Measurements from ENCODE around the gene NBAS. TPM values are rescaled to one million over a fixed set of nuclear protein-coding genes. Genes with fewer than 3 reads are reported as not detected.

NBAS gene
- polyA plus RNA-seq, 2 of the 4 experiments (the other 2 are of a cell fraction) = 16.7 to 34.9 TPM

- FAIRE-seq = no peak
- 43% methylated on average over 2 of the region's 2 CpGs for WGBS (ENCODE audit: missing lambda C conversion rate)
- POLR2A ChIA-PET = no interaction called here
- H3K27ac ChIP-seq = no peak overlapping the region
- H3K9me3 ChIP-seq = no peaks in the 10 kb centered on the region
- no peak for DNase-seq (ENCODE audit: low read depth in 1 of 2, low spot score in 1 of 2)
- TF ChIP-seq KDM5A (IDR thresholded peaks at IDR 0.05) = no peak
- no peak for TF ChIP-seq ESRRA (IDR thresholded peaks at IDR 0.05; ENCODE audit: borderline replicate concordance, low read length)
- no peak for TF ChIP-seq ZC3H11A (IDR thresholded peaks at IDR 0.05)
- no peak for TF ChIP-seq HES2 (IDR thresholded peaks at IDR 0.05)
- no peak for TF ChIP-seq HOXB13 (CRISPR knock-in tag; IDR thresholded peaks at IDR 0.05; ENCODE audit: low read depth)
- TF ChIP-seq EHMT2 (IDR thresholded peaks at IDR 0.05; ENCODE audit: low read depth) = no peak
- no peak for TF ChIP-seq ZNF302 (CRISPR knock-in tag; IDR thresholded peaks at IDR 0.05)
- TF ChIP-seq CHD2 (IDR thresholded peaks at IDR 0.05; ENCODE audit: low read length, partially characterized antibody) = no peak
- TF ChIP-seq TP53 (CRISPR knock-in tag; IDR thresholded peaks at IDR 0.05) = no peak
- TF ChIP-seq RAD21 (conservative IDR thresholded peaks at IDR 0.05 in 1 of 2, IDR thresholded peaks at IDR 0.05 in 1 of 2) = no peak
- TF ChIP-seq CTCF (IDR thresholded peaks at IDR 0.05) = no peak
- no peak for TF ChIP-seq GATA3 (IDR thresholded peaks at IDR 0.05; ENCODE audit: borderline replicate concordance)
- no peak for TF ChIP-seq POLR2A (IDR thresholded peaks at IDR 0.05; ENCODE audit: low read length)
- no peak for TF ChIP-seq EP300 (IDR thresholded peaks at IDR 0.05)
- ATAC-seq = no peak
- H3K4me1 ChIP-seq = no peaks in the 10 kb centered on the region
- CTCF ChIA-PET = no interaction called here
- no peak overlapping the region for H3K4me2 ChIP-seq
- H3K4me3 ChIP-seq = no peak overlapping the region
Measured at GRCh38 chr2:15163326-15163725, 397.8 kb downstream of the NBAS start.

- POLR2A ChIA-PET = no interaction called here
- TF ChIP-seq REST (IDR thresholded peaks at IDR 0.05) = no peak
- no peak for TF ChIP-seq RNF2 (IDR thresholded peaks at IDR 0.05; ENCODE audit: borderline replicate concordance, low read depth)
- no peak for TF ChIP-seq ESRRA (IDR thresholded peaks at IDR 0.05; ENCODE audit: borderline replicate concordance, low read length)
- TF ChIP-seq EHMT2 (IDR thresholded peaks at IDR 0.05; ENCODE audit: low read depth) = no peak
- no peak for TF ChIP-seq HOXB5 (CRISPR knock-in tag; IDR thresholded peaks at IDR 0.05)
- no peak for TF ChIP-seq ZSCAN20 (CRISPR knock-in tag; IDR thresholded peaks at IDR 0.05)
- TF ChIP-seq USF2 (IDR thresholded peaks at IDR 0.05) = no peak
- TF ChIP-seq ATOH8 (CRISPR knock-in tag; IDR thresholded peaks at IDR 0.05; ENCODE audit: low read depth) = no peak
- TF ChIP-seq HOXB13 (CRISPR knock-in tag; IDR thresholded peaks at IDR 0.05; ENCODE audit: low read depth) = no peak
- no peak for TF ChIP-seq MAX (IDR thresholded peaks at IDR 0.05)
- no peak for TF ChIP-seq CHD2 (IDR thresholded peaks at IDR 0.05; ENCODE audit: low read length, partially characterized antibody)
- Histone ChIP-seq H3K9me3 (no peaks in the 10 kb centered on the region), H3K4me2 (no peak overlapping the region), H3K4me3 (no peak overlapping the region), H3K4me1 (no peaks in the 10 kb centered on the region), H3K27ac (no peak overlapping the region)
- CTCF ChIA-PET = interaction anchor here (1.0 kb wide), 1 partner anchor 10 kb away, joined by 4 read pairs; no protein-coding TSS in a partner anchor
- DNase-seq (ENCODE audit: low read depth in 1 of 2, low spot score in 1 of 2) (no peak), ATAC-seq (no peak), FAIRE-seq (no peak)
- WGBS (ENCODE audit: missing lambda C conversion rate) = 94% methylated on average over 3 of the region's 3 CpGs
Measured at GRCh38 chr2:15162620-15163019, 398.5 kb downstream of the NBAS start.

All from A549 (cell line).